NCI-H146 (cell line): ENCODE results near the gene URB1.
"Not testable (repeated sequence)": the region's sequence is repeated elsewhere in the genome, so short reads cannot be mapped to it uniquely, and the experiment has no call there.

Source experiments
- DNase-seq: peaks from one replicate; lab custom pipeline; 2025; lab: John Stamatoyannopoulos, UW

Gene URB1

DNA sequence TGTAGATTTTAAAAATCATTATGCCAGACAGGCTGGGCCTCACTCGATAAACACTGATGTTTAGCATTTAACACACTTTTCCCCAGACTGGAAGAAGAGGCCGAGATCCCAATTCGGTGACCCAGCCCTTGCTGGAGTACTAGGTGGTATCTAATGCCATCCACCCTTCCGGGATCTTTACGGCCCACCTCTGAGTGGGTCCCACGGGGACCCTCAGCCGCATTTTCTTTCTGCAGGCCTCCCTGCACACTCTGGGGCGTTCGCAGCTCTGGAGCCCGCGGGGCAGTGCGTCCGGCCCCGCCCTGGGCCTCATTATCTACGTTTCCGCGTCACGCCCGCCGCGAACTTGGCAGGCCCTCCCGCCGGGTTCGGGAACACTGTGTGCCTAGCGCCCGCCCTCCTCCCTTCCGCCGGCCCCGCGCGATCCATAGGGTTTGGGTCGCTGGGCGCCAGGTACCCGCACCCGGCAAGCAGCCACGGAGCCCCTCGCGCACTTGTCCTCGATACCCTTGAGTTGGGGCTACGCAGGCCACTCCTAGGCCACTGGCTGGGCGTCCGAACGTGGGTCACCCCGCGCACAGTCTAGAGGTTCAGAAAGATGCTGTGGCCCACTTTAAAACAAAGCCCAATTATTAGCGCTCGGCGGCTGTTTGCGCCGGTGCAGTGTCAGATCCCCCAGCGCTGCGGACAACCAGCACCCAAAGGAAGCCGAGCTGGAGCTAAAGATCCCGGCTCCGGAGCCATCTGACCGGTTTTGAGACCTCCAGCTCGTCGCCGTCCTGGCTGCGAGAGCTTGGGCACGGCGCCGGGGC is 18.7 kb upstream of the URB1 start:
- peak; percentile 59 for DNase-seq

DNA sequence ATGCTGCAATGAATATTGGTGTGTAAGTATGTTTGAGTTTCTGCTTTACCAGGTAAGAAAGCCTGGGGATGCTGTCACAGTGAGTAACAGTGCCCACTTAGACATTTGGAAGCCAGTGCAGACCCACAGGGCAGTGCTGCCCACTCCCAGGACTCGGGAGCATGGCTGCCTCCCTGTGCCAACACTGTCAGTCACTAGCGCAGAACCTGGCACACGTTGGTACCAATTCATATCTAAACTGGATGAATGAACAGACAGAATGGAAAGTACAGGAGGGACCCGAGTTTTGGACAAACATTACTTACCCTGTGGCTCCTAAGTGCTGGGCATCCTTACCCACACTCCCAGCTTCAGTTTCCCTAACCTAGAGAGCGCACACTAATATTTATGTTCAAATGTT is 18.1 kb upstream of the URB1 start:
- no peak for DNase-seq

DNA sequence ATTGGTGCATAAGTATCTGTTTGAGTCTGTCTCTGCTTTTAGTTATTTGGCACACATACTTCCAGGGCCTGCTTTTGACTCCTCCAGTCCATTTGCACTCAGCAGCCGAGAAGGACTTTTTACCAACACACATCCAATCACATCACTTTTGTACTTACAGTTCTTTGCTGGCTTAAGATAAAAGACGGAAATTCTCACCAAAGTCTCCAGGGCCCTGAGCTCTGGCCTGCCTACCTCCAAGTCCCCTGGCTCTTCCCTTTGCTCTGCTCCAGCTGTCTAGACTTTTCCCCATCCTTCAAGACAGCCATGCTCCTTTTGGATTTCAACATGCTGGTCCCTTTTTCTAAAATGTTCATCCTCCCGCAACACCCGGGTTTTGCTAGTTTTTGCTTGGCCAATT is 17.5 kb upstream of the URB1 start:
- no peak for DNase-seq

- no peak for DNase-seq
These were observed 13.6 kb upstream of the URB1 start for GRCh38 chr21:32406405-32406804.

DNA sequence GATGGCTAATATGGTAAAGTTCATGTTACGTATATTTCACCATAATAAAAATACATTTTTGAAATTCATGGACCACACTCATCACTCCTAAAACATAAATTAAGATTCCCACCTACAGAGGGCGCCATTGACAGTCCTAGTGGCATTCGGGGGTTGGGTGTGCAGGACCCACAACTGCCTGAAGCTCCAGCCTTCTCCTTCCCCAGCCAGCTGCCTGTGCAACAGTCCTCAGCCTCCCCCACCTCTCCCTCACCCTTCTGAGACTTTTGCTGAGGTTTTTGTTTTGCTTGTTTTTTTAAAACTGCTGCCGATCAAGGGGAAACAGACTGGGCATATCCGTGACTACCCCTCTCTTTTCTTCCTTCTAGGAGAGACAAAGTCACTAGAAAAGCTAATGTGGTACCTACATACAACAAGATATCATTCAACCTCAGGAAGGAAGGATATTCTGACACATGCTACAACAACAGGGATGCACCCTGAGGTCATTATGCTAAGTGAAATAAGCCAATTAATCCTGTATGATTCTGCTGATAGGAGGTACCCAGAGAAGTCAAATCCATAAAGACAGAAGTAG is 10.5 kb upstream of the URB1 start:
- DNase-seq, result peak; percentile 58

DNA sequence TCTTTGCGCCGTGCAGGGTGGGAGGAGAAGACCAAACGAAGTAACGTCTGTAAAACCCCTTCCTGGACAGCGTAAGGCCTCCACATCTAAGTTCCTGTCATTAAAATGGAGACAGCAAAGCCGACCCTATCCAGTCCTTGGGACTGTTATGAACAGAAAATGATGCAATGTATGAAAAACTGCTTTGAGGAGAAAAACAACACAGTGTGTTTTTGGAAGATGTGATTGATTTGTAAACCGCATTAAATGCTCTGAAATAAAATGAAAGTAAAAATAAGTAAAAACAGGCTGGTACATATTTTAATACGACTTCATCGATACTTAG is 827 bp upstream of the URB1 start:
- DNase-seq, result no peak

DNA sequence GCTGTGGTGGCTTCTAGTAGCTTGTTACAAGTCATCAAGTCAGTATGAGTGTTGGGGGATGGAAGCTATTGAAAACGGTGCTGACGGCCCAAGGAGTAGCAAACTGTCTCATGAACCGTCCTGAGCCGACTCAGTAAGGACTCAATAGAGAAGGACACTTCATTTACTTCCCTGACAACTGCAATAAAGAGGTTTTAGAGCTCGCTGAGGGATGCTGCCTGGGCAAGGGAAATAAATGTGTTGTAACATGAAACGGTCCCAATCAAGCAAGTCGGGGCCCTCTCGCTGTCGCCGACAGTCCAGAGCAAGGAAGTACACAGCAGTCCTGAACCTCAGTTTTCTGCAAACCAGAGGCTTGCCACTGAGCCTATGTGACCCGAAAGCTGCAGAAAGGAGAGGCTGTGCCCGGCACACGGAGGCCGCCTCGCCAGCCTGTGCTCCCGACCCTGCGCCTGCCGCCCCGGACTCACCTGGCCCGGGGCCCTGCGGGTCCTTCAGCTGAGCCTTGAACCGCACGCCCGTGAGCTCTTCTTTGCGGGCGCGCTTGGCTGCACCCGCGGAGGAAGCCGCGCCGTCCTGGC is 423 bp downstream of the URB1 start:
- DNase-seq, result no peak

- no peak for DNase-seq
These were observed 1.1 kb downstream of the URB1 start for GRCh38 chr21:32391755-32392154.

GRCh38 chr21:32390537-32391224 is 2.1 kb downstream of the URB1 start:
- not testable (repeated sequence) for DNase-seq

- DNase-seq, result no peak
These were observed 3.3 kb downstream of the URB1 start for GRCh38 chr21:32389337-32390015.

DNA sequence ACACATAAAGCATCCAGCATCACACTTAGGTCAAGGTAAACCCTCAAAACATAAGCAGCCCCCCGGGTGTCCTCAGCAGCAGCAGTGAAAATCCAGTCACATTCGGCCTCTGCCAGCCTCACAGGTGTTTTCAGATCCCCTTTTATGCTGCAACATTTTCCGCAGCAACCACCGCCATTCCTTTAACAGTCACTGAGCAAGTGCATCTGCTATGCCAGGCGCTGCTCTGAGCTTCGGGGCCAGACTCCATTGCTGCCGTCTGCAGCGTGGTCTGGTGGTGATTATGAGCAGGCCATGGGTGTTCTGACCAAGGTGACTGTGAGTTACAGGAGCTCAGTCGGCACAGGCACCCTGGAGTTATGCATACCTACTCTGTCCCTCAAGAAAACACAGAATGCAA is 4.5 kb downstream of the URB1 start:
- no peak for DNase-seq

DNA sequence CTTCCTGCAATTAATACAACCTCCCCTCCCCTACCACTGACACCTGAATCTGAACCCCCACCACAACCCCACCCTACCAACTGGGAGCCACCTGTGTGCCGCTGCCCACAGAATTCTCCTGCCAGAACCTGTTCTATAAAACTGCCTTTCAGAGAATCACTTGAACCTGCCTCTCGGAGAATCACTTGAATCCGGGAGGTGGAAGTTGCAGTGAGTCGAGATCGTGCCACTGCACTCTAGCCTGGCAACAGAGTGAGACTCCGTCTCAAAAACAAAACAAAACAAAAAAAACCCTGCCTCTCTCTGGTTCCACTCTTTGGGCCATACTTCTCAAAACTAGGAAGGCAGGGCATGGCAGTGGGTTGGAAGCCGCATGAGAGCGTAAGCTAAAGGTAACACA is 5.7 kb downstream of the URB1 start:
- no peak for DNase-seq

GRCh38 chr21:32386195-32386870 is 6.5 kb downstream of the URB1 start:
- DNase-seq, result no peak

GRCh38 chr21:32383812-32384211 is 9.0 kb downstream of the URB1 start:
- no peak for DNase-seq

DNA sequence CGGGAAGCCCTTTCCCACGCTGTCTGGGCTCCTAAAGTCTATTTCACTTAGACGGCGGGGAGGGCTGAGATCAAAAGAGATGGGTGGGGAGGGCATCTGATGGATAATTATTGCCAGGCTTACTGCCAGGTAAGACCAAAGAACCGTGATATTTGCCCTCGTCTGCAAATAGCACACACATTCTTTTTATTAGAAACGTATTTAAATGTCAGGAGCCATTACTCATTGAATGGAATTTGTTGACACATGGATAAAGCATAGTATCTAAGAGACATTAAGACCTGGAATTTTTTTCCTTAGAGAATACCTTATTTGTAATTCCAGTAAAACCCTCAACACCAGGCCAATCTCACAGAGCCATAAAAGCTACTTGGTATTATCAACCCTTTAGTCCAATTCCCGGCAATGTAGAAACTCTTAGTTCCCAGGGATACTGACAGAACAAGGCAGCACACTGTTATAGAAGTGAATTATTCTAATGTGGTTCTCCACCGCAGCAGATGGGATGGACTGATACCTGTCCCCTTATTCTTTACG is 10.6 kb downstream of the URB1 start:
- peak; percentile 72 for DNase-seq

DNA sequence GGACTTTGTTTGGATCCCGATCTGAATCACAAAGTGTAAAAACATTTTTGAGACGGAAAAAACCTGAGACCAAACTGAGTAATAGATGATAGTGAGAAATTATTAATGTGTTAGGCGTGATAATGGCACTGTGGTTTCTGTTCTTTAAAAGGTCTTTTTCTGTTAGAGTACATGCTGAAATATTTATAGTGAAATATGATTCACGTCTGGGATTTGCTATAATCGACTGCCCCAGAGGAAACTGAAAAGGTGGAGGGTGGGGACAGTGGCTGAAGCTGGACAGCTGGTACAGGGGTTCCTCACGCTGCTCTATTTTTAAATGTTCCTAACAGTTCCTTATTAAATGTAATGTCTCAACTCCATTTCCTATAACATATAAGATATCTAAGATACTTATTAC is 11.2 kb downstream of the URB1 start:
- DNase-seq, result no peak

- no peak for DNase-seq
These were observed 11.9 kb downstream of the URB1 start for GRCh38 chr21:32380940-32381339.

GRCh38 chr21:32378956-32379355 is 13.9 kb downstream of the URB1 start:
- DNase-seq, result no peak

GRCh38 chr21:32377991-32378390 is 14.8 kb downstream of the URB1 start:
- DNase-seq, result no peak

- DNase-seq, result no peak
These were observed 15.3 kb downstream of the URB1 start for GRCh38 chr21:32377506-32377905.

GRCh38 chr21:32372755-32373154 is 20.1 kb downstream of the URB1 start:
- no peak for DNase-seq

- no peak for DNase-seq
These were observed 20.9 kb downstream of the URB1 start for GRCh38 chr21:32371913-32372314.
